Stimulated activated naive B cell treated with anti-CD40 and anti-IgM and Interleukin-4, amounts not matched to agents 10 μg/mL and 1 μg/mL and 100 μg/mL, for 72 hours (primary cell): ENCODE measurements around the gene U2SURP.

Source experiments
- ATAC-seq, 2 donors: fragments of 150-1000 bp; cut with Tn5 transposase; replicated peaks; 2 replicates each; pipeline ENCODE4 v1.10.0; 2021; ENCODE audit warnings: moderate library complexity in 1 of 2
- DNase-seq: peaks from one replicate; pipeline ENCODE4 v3.0.0; 2021
- H3K27ac Mint-ChIP-seq: one replicate; pipeline ENCODE4 v1.8.0; 2022; ENCODE audit warnings: mild to moderate bottlenecking, mixed read lengths
- H3K27me3 Mint-ChIP-seq, 2 donors: one replicate each; pipeline ENCODE4 v1.8.0; 2022; ENCODE audit warnings: mixed read lengths in 2 of 2
- H3K36me3 Mint-ChIP-seq, 2 donors: one replicate each; pipeline ENCODE4 v1.8.0; 2022; ENCODE audit warnings: mixed read lengths in 2 of 2, mild to moderate bottlenecking in 1 of 2
- H3K4me1 Mint-ChIP-seq, 2 donors: one replicate each; pipeline ENCODE4 v1.8.0; 2022; ENCODE audit warnings: mixed read lengths in 2 of 2, mild to moderate bottlenecking in 1 of 2
- H3K4me3 Mint-ChIP-seq, 2 donors: one replicate each; pipeline ENCODE4 v1.8.0; 2022; ENCODE audit warnings: mild to moderate bottlenecking in 2 of 2, mixed read lengths in 2 of 2, moderate library complexity in 1 of 2
- H3K9me3 Mint-ChIP-seq, 2 donors: one replicate each; pipeline ENCODE4 v1.8.0; 2022; ENCODE audit warnings: mixed read lengths in 2 of 2, mild to moderate bottlenecking in 1 of 2

U2SURP gene

DNA sequence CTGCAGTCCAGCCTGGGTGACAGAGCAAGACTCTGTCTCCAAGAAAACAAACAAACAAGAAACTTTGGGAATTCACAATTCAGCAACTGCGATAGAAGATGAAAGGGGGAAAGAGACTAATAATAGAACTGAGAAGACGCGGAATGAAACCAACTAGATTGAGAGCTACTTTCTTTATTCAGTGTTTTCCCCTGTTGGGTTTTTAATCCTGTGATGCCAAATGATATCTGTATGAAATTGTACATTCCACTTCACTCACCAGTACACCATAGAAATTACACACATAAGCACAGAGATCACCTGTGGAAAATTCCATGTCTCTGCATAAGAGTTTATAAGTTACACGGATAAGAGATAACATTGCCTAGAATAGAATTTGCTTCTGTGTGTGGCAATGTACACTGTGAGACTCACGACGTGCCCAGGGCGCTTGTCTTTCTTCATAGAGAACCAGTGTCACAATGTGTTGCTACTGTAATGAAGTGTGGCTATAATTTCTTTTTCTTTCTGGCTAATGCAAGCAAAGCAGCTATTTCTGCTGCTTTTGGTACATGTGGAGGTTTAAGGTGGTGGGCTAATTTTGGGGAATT lies 100.5 kb downstream of the U2SURP start:
- peaks cover 10 to 11% of the 10 kb centered on the region in 2 donors for H3K27me3 Mint-ChIP-seq
- peaks cover 1 to 8% of the 10 kb centered on the region in 2 donors for H3K4me1 Mint-ChIP-seq
- peaks cover 7 to 20% of the 10 kb centered on the region in 2 donors for H3K36me3 Mint-ChIP-seq
- H3K4me3 Mint-ChIP-seq = no peak overlapping the region
- H3K9me3 Mint-ChIP-seq = peaks cover 17 to 20% of the 10 kb centered on the region in 2 donors
- DNase-seq (no peak), ATAC-seq (no peak)
- H3K27ac Mint-ChIP-seq = no peak overlapping the region

DNA sequence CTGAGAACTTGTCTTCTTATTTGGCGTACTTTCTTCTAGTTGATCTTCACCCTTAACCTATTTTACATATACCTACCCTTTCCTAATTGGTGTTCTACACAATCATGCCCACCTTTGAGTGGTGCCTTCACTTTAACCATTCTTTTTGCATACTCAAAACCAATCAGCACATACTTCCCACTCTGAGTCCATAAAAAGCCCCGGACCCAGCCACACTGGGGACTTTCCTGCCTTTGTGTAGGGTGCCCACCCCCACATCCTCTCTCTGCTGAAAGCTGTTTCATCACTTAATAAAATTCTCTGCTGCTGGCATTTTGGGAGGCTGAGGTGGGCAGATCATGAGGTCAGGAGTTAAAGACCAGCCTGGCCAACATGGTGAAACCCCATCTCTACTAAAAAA lies 102.3 kb downstream of the U2SURP start:
- Mint-ChIP-seq H3K9me3 (peaks cover 17 to 20% of the 10 kb centered on the region in 2 donors), H3K27ac (no peak overlapping the region), H3K4me3 (no peak overlapping the region), H3K4me1 (peaks cover 1 to 8% of the 10 kb centered on the region in 2 donors), H3K27me3 (peaks cover 10 to 11% of the 10 kb centered on the region in 2 donors), H3K36me3 (peaks cover 7 to 20% of the 10 kb centered on the region in 2 donors)
- DNase-seq = no peak
- ATAC-seq = peak; percentile 51 to 64

DNA sequence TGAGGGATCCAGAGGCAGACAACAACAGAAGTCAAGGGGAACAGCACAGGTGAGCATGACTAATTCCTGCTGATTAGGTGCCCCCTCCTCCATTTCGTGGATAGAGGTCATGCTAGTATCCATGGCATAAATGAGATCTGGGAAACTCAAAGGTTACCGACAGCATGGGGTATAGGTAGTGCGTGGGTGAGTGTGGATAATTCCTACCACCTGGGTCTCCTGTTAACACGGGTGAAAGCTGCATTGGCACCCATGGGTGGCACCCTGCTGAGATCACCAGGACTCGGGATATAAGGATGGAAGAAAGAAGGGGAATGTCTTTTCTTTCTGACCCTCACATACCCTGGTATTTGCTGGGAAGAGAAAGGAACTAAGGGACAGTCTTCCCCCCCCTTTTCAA lies 103.8 kb downstream of the U2SURP start:
- DNase-seq (no peak), ATAC-seq (no peak)

DNA sequence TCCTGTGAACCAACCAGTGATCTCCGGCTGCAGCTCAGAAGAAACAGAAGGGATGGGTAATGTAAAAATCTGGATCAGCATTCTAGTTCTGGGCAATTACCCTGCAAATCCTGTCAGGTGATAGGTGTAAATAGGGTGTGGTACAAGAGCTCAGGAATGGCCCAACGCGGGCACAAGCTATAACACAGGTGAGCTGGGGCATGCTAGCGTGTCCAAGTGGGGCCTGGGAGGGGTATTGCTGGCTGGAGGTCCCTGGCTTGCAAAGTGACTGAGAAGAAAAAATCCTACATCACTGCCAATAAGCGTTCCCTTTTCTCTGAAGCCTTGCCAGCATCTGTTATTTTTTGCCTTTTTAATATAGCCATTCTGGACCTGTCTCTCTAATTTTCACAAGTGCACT lies 108.5 kb downstream of the U2SURP start:
- H3K9me3 Mint-ChIP-seq = peaks cover 9% of the 10 kb centered on the region in 2 donors
- H3K4me1 Mint-ChIP-seq = no peaks in the 10 kb centered on the region
- no peak for DNase-seq
- peaks cover 1 to 12% of the 10 kb centered on the region in 2 donors for H3K36me3 Mint-ChIP-seq
- H3K27me3 Mint-ChIP-seq = peaks cover 0 to 6% of the 10 kb centered on the region in 2 donors
- no peak overlapping the region for H3K4me3 Mint-ChIP-seq
- H3K27ac Mint-ChIP-seq = no peak overlapping the region
- ATAC-seq = no peak

More for the DNA sequence above, 103.8 kb downstream of the U2SURP start:
- Mint-ChIP-seq H3K27me3 (peaks cover 0 to 5% of the 10 kb centered on the region in 2 donors), H3K4me1 (peaks cover 1 to 8% of the 10 kb centered on the region in 2 donors), H3K27ac (no peak overlapping the region), H3K36me3 (peaks cover 7 to 20% of the 10 kb centered on the region in 2 donors), H3K9me3 (peaks cover 17 to 20% of the 10 kb centered on the region in 2 donors), H3K4me3 (no peak overlapping the region)
